ENCODE results near the gene FAM168A. TPM values are rescaled to one million over a fixed set of nuclear protein-coding genes. Genes with fewer than 3 reads are reported as not detected.
"Not testable (repeated sequence)": the region's sequence is repeated elsewhere in the genome, so short reads cannot be mapped to it uniquely, and the experiment has no call there.

The FAM168A gene
- total RNA-seq, 1 experiment from 2014 or later = 15.3 TPM

- H3K36me3 ChIP-seq = no peaks in the 10 kb centered on the region; the same call in 1 of the 2 replicates
- H3K9me3 ChIP-seq = peaks cover 3% of the 10 kb centered on the region
- no peak for DNase-seq
- H3K4me3 ChIP-seq = no peak overlapping the region
- no peaks in the 10 kb centered on the region for H3K27me3 ChIP-seq
These were observed 124.7 kb downstream of the FAM168A start for GRCh38 chr11:73473252-73473651.

GRCh38 chr11:73470036-73470612 lies 127.8 kb downstream of the FAM168A start:
- H3K4me3 ChIP-seq, H3K36me3 ChIP-seq, H3K9me3 ChIP-seq, H3K27me3 ChIP-seq, DNase-seq: not testable (repeated sequence)

GRCh38 chr11:73469401-73469800 lies 128.5 kb downstream of the FAM168A start:
- H3K27me3 ChIP-seq = no peaks in the 10 kb centered on the region
- no peaks in the 10 kb centered on the region; the same call in 1 of the 2 replicates for H3K36me3 ChIP-seq
- H3K9me3 ChIP-seq = no peaks in the 10 kb centered on the region
- no peak overlapping the region for H3K4me3 ChIP-seq
- no peak for DNase-seq

- H3K4me3 ChIP-seq = no peak overlapping the region
- no peak for DNase-seq
- H3K36me3 ChIP-seq = no peaks in the 10 kb centered on the region; the same call in 1 of the 2 replicates
- no peaks in the 10 kb centered on the region for H3K9me3 ChIP-seq
- H3K27me3 ChIP-seq = no peaks in the 10 kb centered on the region
These were observed 129.2 kb downstream of the FAM168A start for GRCh38 chr11:73468590-73469161.

- no peak overlapping the region for H3K4me3 ChIP-seq
- no peak for DNase-seq
These were observed 130.4 kb downstream of the FAM168A start for GRCh38 chr11:73467505-73467904.

GRCh38 chr11:73466643-73467042 lies 131.3 kb downstream of the FAM168A start:
- no peak for DNase-seq
- H3K9me3 ChIP-seq = no peaks in the 10 kb centered on the region
- no peaks in the 10 kb centered on the region; the same call in 1 of the 2 replicates for H3K36me3 ChIP-seq
- H3K27me3 ChIP-seq = no peaks in the 10 kb centered on the region
- no peak overlapping the region for H3K4me3 ChIP-seq

More at GRCh38 chr11:73467505-73467904, 130.4 kb downstream of the FAM168A start:
- Histone ChIP-seq H3K27me3 (no peaks in the 10 kb centered on the region), H3K36me3 (no peaks in the 10 kb centered on the region; the same call in 1 of the 2 replicates), H3K9me3 (no peaks in the 10 kb centered on the region)

- H3K9me3 ChIP-seq = no peaks in the 10 kb centered on the region
- no peak for DNase-seq
- no peaks in the 10 kb centered on the region; the same call in 1 of the 2 replicates for H3K36me3 ChIP-seq
- no peaks in the 10 kb centered on the region for H3K27me3 ChIP-seq
- no peak overlapping the region for H3K4me3 ChIP-seq
These were observed 132.0 kb downstream of the FAM168A start for GRCh38 chr11:73465871-73466270.

- no peaks in the 10 kb centered on the region for H3K27me3 ChIP-seq
- no peaks in the 10 kb centered on the region for H3K9me3 ChIP-seq
- H3K36me3 ChIP-seq = no peaks in the 10 kb centered on the region; the same call in 1 of the 2 replicates
- H3K4me3 ChIP-seq = no peak overlapping the region
- no peak for DNase-seq
These were observed 132.8 kb downstream of the FAM168A start for GRCh38 chr11:73465023-73465675.

- no peaks in the 10 kb centered on the region; the same call in 1 of the 2 replicates for H3K36me3 ChIP-seq
- no peaks in the 10 kb centered on the region for H3K27me3 ChIP-seq
- no peaks in the 10 kb centered on the region for H3K9me3 ChIP-seq
- no peak overlapping the region for H3K4me3 ChIP-seq
- no peak for DNase-seq
These were observed 133.6 kb downstream of the FAM168A start for GRCh38 chr11:73464347-73464746.

- no peaks in the 10 kb centered on the region for H3K27me3 ChIP-seq
- H3K4me3 ChIP-seq = no peak overlapping the region
- no peak for DNase-seq
- H3K36me3 ChIP-seq = no peaks in the 10 kb centered on the region; the same call in 1 of the 2 replicates
- H3K9me3 ChIP-seq = no peaks in the 10 kb centered on the region
These were observed 134.6 kb downstream of the FAM168A start for GRCh38 chr11:73463359-73463758.

GRCh38 chr11:73461964-73462363 lies 135.9 kb downstream of the FAM168A start:
- no peaks in the 10 kb centered on the region for H3K36me3 ChIP-seq
- no peaks in the 10 kb centered on the region for H3K27me3 ChIP-seq
- DNase-seq = no peak
- no peak overlapping the region for H3K4me3 ChIP-seq
- H3K9me3 ChIP-seq = no peaks in the 10 kb centered on the region

GRCh38 chr11:73461335-73461840 lies 136.5 kb downstream of the FAM168A start:
- H3K36me3 ChIP-seq = no peaks in the 10 kb centered on the region
- DNase-seq = no peak
- no peak overlapping the region for H3K4me3 ChIP-seq
- no peaks in the 10 kb centered on the region for H3K9me3 ChIP-seq
- no peaks in the 10 kb centered on the region for H3K27me3 ChIP-seq

- Histone ChIP-seq H3K27me3 (no peaks in the 10 kb centered on the region), H3K36me3 (no peaks in the 10 kb centered on the region), H3K9me3 (no peaks in the 10 kb centered on the region), H3K4me3 (no peak overlapping the region)
- no peak for DNase-seq
These were observed 139.7 kb downstream of the FAM168A start for GRCh38 chr11:73458201-73458600.

GRCh38 chr11:73454987-73455386 lies 142.9 kb downstream of the FAM168A start:
- Histone ChIP-seq H3K27me3 (no peaks in the 10 kb centered on the region), H3K36me3 (no peaks in the 10 kb centered on the region), H3K4me3 (no peak overlapping the region), H3K9me3 (no peaks in the 10 kb centered on the region)
- no peak for DNase-seq

- no peaks in the 10 kb centered on the region for H3K9me3 ChIP-seq
- no peak for DNase-seq
These were observed 144.3 kb downstream of the FAM168A start for GRCh38 chr11:73453562-73453961.

GRCh38 chr11:73452726-73453125 lies 145.2 kb downstream of the FAM168A start:
- no peaks in the 10 kb centered on the region for H3K9me3 ChIP-seq
- no peak for DNase-seq
- H3K36me3 ChIP-seq = no peaks in the 10 kb centered on the region
- H3K27me3 ChIP-seq = no peaks in the 10 kb centered on the region
- H3K4me3 ChIP-seq = no peak overlapping the region

More at GRCh38 chr11:73453562-73453961, 144.3 kb downstream of the FAM168A start:
- no peak overlapping the region for H3K4me3 ChIP-seq
- no peaks in the 10 kb centered on the region for H3K36me3 ChIP-seq
- H3K27me3 ChIP-seq = no peaks in the 10 kb centered on the region

- Histone ChIP-seq H3K9me3 (no peaks in the 10 kb centered on the region), H3K4me3 (no peak overlapping the region), H3K36me3 (no peaks in the 10 kb centered on the region), H3K27me3 (no peaks in the 10 kb centered on the region)
- no peak for DNase-seq
These were observed 146.0 kb downstream of the FAM168A start for GRCh38 chr11:73451896-73452295.
